Activated naive CD8-positive, alpha-beta T cell treated with anti-CD3 and anti-CD28 coated beads, Interleukin-2, amount 50 U/mL, for 24 hours (primary cell): ENCODE results near the gene TCEAL3.
"Not testable (repeated sequence)": the region's sequence is repeated elsewhere in the genome, so short reads cannot be mapped to it uniquely, and the experiment has no call there.

Experiments
- ATAC-seq: fragments of 150-1000 bp; cut with Tn5 transposase; one replicate; pipeline ENCODE4 v1.10.0; 2021
- DNase-seq: peaks from one replicate; pipeline ENCODE4 v3.0.0; 2021
- H3K27ac Mint-ChIP-seq: one replicate; pipeline ENCODE4 v1.8.0; 2021; ENCODE audit warnings: mild to moderate bottlenecking, mixed read lengths
- H3K27me3 Mint-ChIP-seq: one replicate; pipeline ENCODE4 v1.8.0; 2021; ENCODE audit warnings: mixed read lengths
- H3K36me3 Mint-ChIP-seq: one replicate; pipeline ENCODE4 v1.8.0; 2021; ENCODE audit warnings: low read depth, mixed read lengths
- H3K4me1 Mint-ChIP-seq: one replicate; pipeline ENCODE4 v1.8.0; 2021; ENCODE audit warnings: mixed read lengths
- H3K4me3 Mint-ChIP-seq: one replicate; pipeline ENCODE4 v1.8.0; 2021; ENCODE audit warnings: mild to moderate bottlenecking, moderate library complexity, mixed read lengths
- H3K9me3 Mint-ChIP-seq: one replicate; pipeline ENCODE4 v1.8.0; 2021; ENCODE audit warnings: mixed read lengths

Gene TCEAL3

GRCh38 chrX:103637604-103638338 is 30.0 kb downstream of the TCEAL3 start:
- DNase-seq: no peak
- Mint-ChIP-seq H3K27me3 (no peaks in the 10 kb centered on the region), H3K4me3 (no peak overlapping the region), H3K27ac (no peak overlapping the region), H3K9me3 (no peaks in the 10 kb centered on the region), H3K36me3 (no peaks in the 10 kb centered on the region), H3K4me1 (no peaks in the 10 kb centered on the region)
- ATAC-seq: peak; percentile 66

- not testable (repeated sequence) for H3K4me1 Mint-ChIP-seq, H3K27ac Mint-ChIP-seq, H3K9me3 Mint-ChIP-seq, H3K4me3 Mint-ChIP-seq, H3K36me3 Mint-ChIP-seq, ATAC-seq, DNase-seq, H3K27me3 Mint-ChIP-seq
Measured at GRCh38 chrX:103638479-103639346, 30.9 kb downstream of the TCEAL3 start.

- Mint-ChIP-seq H3K27me3 (no peaks in the 10 kb centered on the region), H3K27ac (no peak overlapping the region), H3K4me1 (no peaks in the 10 kb centered on the region), H3K36me3 (no peaks in the 10 kb centered on the region), H3K4me3 (no peak overlapping the region), H3K9me3 (no peaks in the 10 kb centered on the region)
- no peak for DNase-seq
- no peak for ATAC-seq
Measured at GRCh38 chrX:103640401-103641155, 32.8 kb downstream of the TCEAL3 start.

- DNase-seq: no peak
- no peak overlapping the region for H3K27ac Mint-ChIP-seq
- H3K4me1 Mint-ChIP-seq: no peaks in the 10 kb centered on the region
- no peak overlapping the region for H3K4me3 Mint-ChIP-seq
- H3K9me3 Mint-ChIP-seq: no peaks in the 10 kb centered on the region
- no peaks in the 10 kb centered on the region for H3K36me3 Mint-ChIP-seq
- H3K27me3 Mint-ChIP-seq: peaks cover 2% of the 10 kb centered on the region
- no peak for ATAC-seq
Measured at GRCh38 chrX:103644125-103644524, 36.4 kb downstream of the TCEAL3 start.

- ATAC-seq (no peak), DNase-seq (no peak)
- Mint-ChIP-seq H3K9me3 (no peaks in the 10 kb centered on the region), H3K4me1 (no peaks in the 10 kb centered on the region), H3K27me3 (peaks cover 2% of the 10 kb centered on the region), H3K36me3 (no peaks in the 10 kb centered on the region), H3K27ac (no peak overlapping the region), H3K4me3 (no peak overlapping the region)
Measured at GRCh38 chrX:103647630-103648029, 39.9 kb downstream of the TCEAL3 start.

GRCh38 chrX:103651151-103651773 is 43.5 kb downstream of the TCEAL3 start:
- no peaks in the 10 kb centered on the region for H3K36me3 Mint-ChIP-seq
- DNase-seq (no peak), ATAC-seq (no peak)
- H3K27me3 Mint-ChIP-seq: no peaks in the 10 kb centered on the region
- H3K4me1 Mint-ChIP-seq: no peaks in the 10 kb centered on the region
- H3K27ac Mint-ChIP-seq: no peak overlapping the region
- H3K4me3 Mint-ChIP-seq: no peak overlapping the region
- peaks cover 4% of the 10 kb centered on the region for H3K9me3 Mint-ChIP-seq

GRCh38 chrX:103655230-103656000 is 47.7 kb downstream of the TCEAL3 start:
- DNase-seq: not testable (repeated sequence)

GRCh38 chrX:103656617-103657016 is 48.9 kb downstream of the TCEAL3 start:
- DNase-seq: no peak
- H3K4me3 Mint-ChIP-seq: no peak overlapping the region
- H3K9me3 Mint-ChIP-seq: peaks cover 4% of the 10 kb centered on the region
- H3K27ac Mint-ChIP-seq: no peak overlapping the region
- ATAC-seq: no peak
- H3K27me3 Mint-ChIP-seq: no peaks in the 10 kb centered on the region
- H3K4me1 Mint-ChIP-seq: no peaks in the 10 kb centered on the region
- no peaks in the 10 kb centered on the region for H3K36me3 Mint-ChIP-seq

More at GRCh38 chrX:103655230-103656000, 47.7 kb downstream of the TCEAL3 start:
- H3K27ac Mint-ChIP-seq, H3K4me3 Mint-ChIP-seq, ATAC-seq, H3K9me3 Mint-ChIP-seq, H3K36me3 Mint-ChIP-seq, H3K27me3 Mint-ChIP-seq, H3K4me1 Mint-ChIP-seq: not testable (repeated sequence)

GRCh38 chrX:103657066-103657465 is 49.3 kb downstream of the TCEAL3 start:
- H3K9me3 Mint-ChIP-seq, ATAC-seq, H3K4me1 Mint-ChIP-seq, DNase-seq, H3K4me3 Mint-ChIP-seq, H3K27ac Mint-ChIP-seq, H3K36me3 Mint-ChIP-seq, H3K27me3 Mint-ChIP-seq: not testable (repeated sequence)

GRCh38 chrX:103658681-103659433 is 51.1 kb downstream of the TCEAL3 start:
- Mint-ChIP-seq H3K4me3 (no peak overlapping the region), H3K36me3 (no peaks in the 10 kb centered on the region), H3K4me1 (no peaks in the 10 kb centered on the region), H3K27me3 (peaks cover 5% of the 10 kb centered on the region), H3K27ac (no peak overlapping the region), H3K9me3 (peaks cover 4% of the 10 kb centered on the region)
- DNase-seq (no peak), ATAC-seq (no peak)

GRCh38 chrX:103659460-103659859 is 51.7 kb downstream of the TCEAL3 start:
- H3K9me3 Mint-ChIP-seq, H3K27me3 Mint-ChIP-seq, H3K4me1 Mint-ChIP-seq, H3K36me3 Mint-ChIP-seq, H3K27ac Mint-ChIP-seq, ATAC-seq, DNase-seq, H3K4me3 Mint-ChIP-seq: not testable (repeated sequence)
